GM21825 (cell line): ENCODE data around the gene LIMS2.

Experiments used
- ATAC-seq: cut with Tn5 transposase; IDR thresholded peaks from one replicate; pipeline ENCODE4 v1.9.1; 2021; ENCODE audit warnings: mild to moderate bottlenecking, moderate library complexity; ENCODE audit not compliant: unreplicated experiment

Gene LIMS2

GRCh38 chr2:127634626-127635379 lies 40.5 kb downstream of the LIMS2 start:
- ATAC-seq, result no peak

GRCh38 chr2:127634066-127634617 lies 41.2 kb downstream of the LIMS2 start:
- no peak for ATAC-seq

- no peak for ATAC-seq
These were observed 41.7 kb downstream of the LIMS2 start for GRCh38 chr2:127633556-127634065.

- ATAC-seq, result peak; percentile 42
These were observed 42.5 kb downstream of the LIMS2 start for GRCh38 chr2:127632592-127633489.

DNA sequence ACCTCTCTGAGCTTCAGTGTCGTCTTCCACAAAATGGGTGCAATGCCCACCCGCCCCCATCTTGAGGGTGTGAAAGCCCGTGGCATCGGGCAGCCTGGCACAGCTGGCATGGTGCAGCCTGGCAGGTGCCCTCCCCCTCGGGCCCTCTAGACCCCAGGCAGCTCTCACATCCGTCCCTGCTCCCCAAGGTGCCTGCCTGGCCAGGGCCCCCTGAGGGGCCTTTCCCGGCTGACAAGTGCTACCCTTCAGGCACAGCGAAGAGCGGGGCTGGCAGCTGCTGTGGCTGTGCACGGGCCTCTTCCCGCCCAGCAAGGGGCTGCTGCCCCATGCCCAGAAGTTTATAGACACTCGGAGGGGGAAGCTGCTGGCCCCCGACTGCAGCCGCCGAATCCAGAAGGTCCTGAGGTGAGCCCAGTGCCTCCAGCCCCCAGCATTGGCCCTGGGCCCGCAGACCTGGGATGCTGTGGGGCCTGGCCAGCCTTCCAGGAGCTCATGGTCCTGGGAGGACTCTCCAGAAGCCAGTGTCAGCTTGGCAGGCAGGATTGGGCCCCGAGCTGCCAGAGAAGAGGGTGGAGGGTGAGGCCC lies 43.2 kb downstream of the LIMS2 start:
- ATAC-seq, result no peak

GRCh38 chr2:127631541-127631996 lies 43.8 kb downstream of the LIMS2 start:
- ATAC-seq, result no peak

GRCh38 chr2:127630864-127631540 lies 44.3 kb downstream of the LIMS2 start:
- ATAC-seq, result no peak

GRCh38 chr2:127630096-127630863 lies 45.0 kb downstream of the LIMS2 start:
- no peak for ATAC-seq

DNA sequence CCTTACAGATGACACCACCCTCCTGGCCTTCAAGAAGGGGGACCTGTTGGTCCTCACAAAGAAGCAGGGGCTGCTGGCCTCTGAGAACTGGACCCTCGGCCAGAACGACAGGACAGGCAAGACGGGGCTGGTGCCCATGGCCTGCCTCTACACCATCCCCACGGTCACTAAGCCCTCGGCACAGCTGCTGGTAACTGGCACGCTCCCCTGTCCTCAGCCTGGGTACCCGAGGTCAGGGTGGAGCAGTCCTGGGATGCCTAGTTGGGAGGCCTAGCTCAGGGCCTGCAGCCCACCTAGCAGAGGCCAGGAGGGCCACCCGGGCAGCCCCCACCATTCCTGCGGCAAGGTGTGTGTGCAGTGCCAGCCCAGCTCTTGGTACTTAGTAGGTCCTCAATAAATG lies 45.7 kb downstream of the LIMS2 start:
- ATAC-seq, result no peak

DNA sequence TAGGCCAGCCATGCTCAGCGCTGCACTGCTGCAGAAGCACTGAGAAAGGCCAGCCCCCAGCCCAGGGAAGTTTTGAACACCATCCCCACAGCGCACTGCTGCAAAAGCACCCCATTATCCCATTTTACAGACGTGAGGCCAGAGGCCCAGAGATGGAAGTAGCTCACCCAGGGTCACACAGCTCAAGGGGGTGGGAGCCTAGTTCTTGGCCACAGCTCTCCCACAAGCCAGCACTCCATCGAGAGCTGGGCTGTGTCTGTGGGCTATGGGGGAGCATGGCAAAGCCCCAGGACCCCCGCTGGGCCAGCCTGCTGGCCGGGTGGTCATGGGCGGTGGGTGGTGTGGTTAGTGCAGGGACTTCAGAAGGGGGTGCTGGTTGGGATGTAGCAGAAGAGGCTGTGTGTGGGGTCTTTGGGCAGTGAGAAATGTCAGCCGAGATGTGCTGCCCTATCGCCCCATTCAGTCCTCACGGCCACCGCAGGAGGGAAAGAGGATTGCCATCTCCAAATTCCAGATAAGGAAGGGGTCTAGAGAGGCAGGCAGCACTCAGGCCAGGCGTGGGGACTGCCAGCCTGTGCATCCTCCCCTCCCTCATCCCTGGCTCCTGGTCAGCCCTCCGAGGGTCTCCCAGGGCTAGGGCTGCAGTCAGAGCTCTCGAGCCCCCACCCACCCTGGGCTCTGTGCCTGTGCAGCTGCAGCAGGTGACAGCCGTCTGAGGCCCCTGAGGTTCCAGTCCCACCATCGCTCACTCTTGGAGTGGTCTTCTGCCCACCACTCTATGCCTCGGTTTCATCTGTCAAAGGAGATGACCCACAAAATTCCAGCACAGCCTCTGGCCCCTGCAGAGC lies 46.3 kb downstream of the LIMS2 start:
- no peak for ATAC-seq

DNA sequence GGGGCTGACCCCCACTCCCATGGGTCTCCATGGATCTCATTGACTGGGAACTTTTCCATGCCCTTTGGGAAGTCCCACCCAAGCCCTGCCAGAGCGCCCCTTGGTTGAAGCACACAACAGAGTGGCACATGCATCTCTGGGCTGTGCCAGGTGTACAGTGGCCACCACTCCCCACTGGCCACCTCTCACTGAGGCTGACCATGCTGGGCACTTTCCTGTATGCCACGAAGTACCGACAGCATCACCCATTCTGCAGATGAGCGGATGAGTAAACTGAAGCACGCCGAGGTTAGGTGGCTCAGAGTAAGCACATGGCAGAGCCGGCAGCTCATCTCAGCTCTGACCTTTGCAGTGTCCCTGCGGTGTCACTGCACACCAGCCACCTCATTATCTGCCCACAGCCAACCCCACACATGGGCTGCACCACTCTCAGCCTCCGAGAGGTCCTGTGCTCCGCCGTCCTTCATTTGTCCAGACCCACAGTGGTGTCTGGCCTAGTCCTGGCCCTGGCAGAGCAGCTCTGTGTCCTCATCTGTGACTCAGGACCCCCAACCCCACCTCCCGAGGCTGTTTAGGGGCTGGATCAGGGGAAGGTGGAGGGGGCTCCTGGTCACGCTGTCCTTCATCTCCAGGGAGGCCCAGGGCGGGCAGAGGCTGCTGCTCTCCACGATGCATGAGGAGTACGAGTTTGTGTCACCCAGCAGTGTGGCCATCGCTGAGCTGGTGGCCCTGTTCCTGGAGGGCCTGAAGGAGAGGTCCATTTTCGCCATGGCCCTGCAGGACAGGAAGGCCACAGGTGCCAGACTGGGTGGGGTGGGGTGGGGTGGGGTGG lies 47.4 kb downstream of the LIMS2 start:
- ATAC-seq, result no peak

GRCh38 chr2:127626917-127627739 lies 48.2 kb downstream of the LIMS2 start:
- no peak for ATAC-seq

- ATAC-seq, result no peak
These were observed 49.2 kb downstream of the LIMS2 start for GRCh38 chr2:127626175-127626574.

- ATAC-seq, result no peak
These were observed 49.8 kb downstream of the LIMS2 start for GRCh38 chr2:127625572-127625951.

- ATAC-seq, result no peak
These were observed 50.4 kb downstream of the LIMS2 start for GRCh38 chr2:127624756-127625571.

- no peak for ATAC-seq
These were observed 51.0 kb downstream of the LIMS2 start for GRCh38 chr2:127624320-127624755.
